Endothelial cell of umbilical vein (primary cell): Measurements from ENCODE around the gene TYRP1. TPM values are rescaled to one million over a fixed set of nuclear protein-coding genes. Genes with fewer than 3 reads are reported as not detected.

Source experiments
- BruUV-seq: library from RNA; stranded (reverse); fragments of 400-500 nt; replicated peaks from 2 replicates; lab custom pipeline; 2021; lab: Mats Ljungman, UMichigan
- CTCF ChIA-PET: fragments of 300-600, 350-600 bp; sonication (Branson Sonifier 250); formaldehyde crosslinking; loops from one replicate; lab custom pipeline; 2021; ENCODE audit warnings: antibody characterized with exemption, inconsistent platforms; lab: Charles Lee
- POLR2A ChIA-PET: fragments of 300-600, 350-600 bp; sonication (Branson Sonifier 250); formaldehyde crosslinking; loops from one replicate; lab custom pipeline; 2021; ENCODE audit warnings: antibody characterized with exemption, inconsistent platforms; lab: Charles Lee
- DNase-seq: peaks from one replicate; pipeline ENCODE4 v3.0.0-alpha.2; 2011; ENCODE audit warnings: low read depth, low spot score
- FAIRE-seq: peaks from 2 replicates; lab custom pipeline; 2011; peaks lifted over from hg19 to GRCh38; lab: Jason Lieb, UNC
- H2AFZ ChIP-seq: 2 replicates; pipeline ENCODE4 v1.6.0; 2012; ENCODE audit warnings: low read depth, low read length, control low read depth, inconsistent platforms
- H3K27ac ChIP-seq: 2 replicates; pipeline ENCODE4 v1.5.1; 2011; ENCODE audit warnings: low read depth, mild to moderate bottlenecking, control low read depth, low read length, moderate library complexity; ENCODE audit not compliant: insufficient read depth
- H3K27me3 ChIP-seq, 2 experiments: 2 replicates each; pipeline versions ENCODE4 v1.6.0 to v1.6.1; 2011; ENCODE audit warnings: low read length in 2 of 2, mixed read lengths in 1 of 2; ENCODE audit not compliant: control insufficient read depth in 2 of 2, insufficient read depth in 2 of 2
- H3K36me3 ChIP-seq, 2 experiments: 2 replicates in 1 of 2; 3 replicates in 1 of 2; pipeline ENCODE4 v1.5.1; 2011; ENCODE audit warnings: low read length in 2 of 2, mild to moderate bottlenecking in 1 of 2, moderate library complexity in 1 of 2; ENCODE audit not compliant: control insufficient read depth in 2 of 2, insufficient read depth in 2 of 2; ENCODE audit errors: extremely low read depth in 1 of 2
- H3K4me1 ChIP-seq: 3 replicates; pipeline ENCODE4 v1.5.1; 2011; ENCODE audit warnings: mild to moderate bottlenecking, low read length; ENCODE audit not compliant: control insufficient read depth, insufficient read depth; ENCODE audit errors: extremely low read depth
- H3K4me2 ChIP-seq: 2 replicates; pipeline ENCODE4 v1.6.1; 2011; ENCODE audit warnings: low read length, control low read depth, mixed read lengths; ENCODE audit not compliant: insufficient read depth
- H3K4me3 ChIP-seq, 3 experiments: fragments of 200-600 bp in 1 of 3; sonication (generic), shearing (Covaris generic) in 1 of 3; replicated peaks in 1 of 3; 2 replicates each; pipeline ENCODE4 v1.5.1; 2011 to 2016; ENCODE audit warnings: control low read depth in 3 of 3, low read length in 3 of 3, mild to moderate bottlenecking in 2 of 3, inconsistent platforms in 1 of 3, low read depth in 1 of 3, moderate library complexity in 1 of 3; ENCODE audit not compliant: insufficient read depth in 1 of 3
- H3K79me2 ChIP-seq: 2 replicates; pipeline ENCODE4 v1.6.0; 2012; ENCODE audit warnings: low read length, inconsistent platforms; ENCODE audit not compliant: control insufficient read depth, insufficient read depth
- H3K9ac ChIP-seq: replicated peaks from 2 replicates; pipeline ENCODE3; 2011; ENCODE audit warnings: low read length, control low read depth; ENCODE audit not compliant: insufficient read depth; ENCODE audit errors: extremely low read depth
- H3K9me1 ChIP-seq: replicated peaks from 3 replicates; pipeline ENCODE4 v1.6.0; 2011; ENCODE audit warnings: mild to moderate bottlenecking, low read length; ENCODE audit not compliant: control insufficient read depth, insufficient read depth; ENCODE audit errors: extremely low read depth
- H3K9me3 ChIP-seq: replicated peaks from 2 replicates; pipeline ENCODE4 v1.5.1; 2012; ENCODE audit warnings: low read length, inconsistent platforms; ENCODE audit not compliant: control insufficient read depth, insufficient read depth
- H4K20me1 ChIP-seq: replicated peaks from 2 replicates; pipeline ENCODE3; 2011; ENCODE audit warnings: mild to moderate bottlenecking, low read length; ENCODE audit not compliant: control insufficient read depth, insufficient read depth; ENCODE audit errors: extremely low read depth
- CTCF ChIP-seq, 2 donors: IDR thresholded peaks; 1 replicate in 1 of 2; 2 replicates in 1 of 2; pipeline ENCODE4 v1.5.1; 2011; ENCODE audit warnings: low read length in 2 of 2, mild to moderate bottlenecking in 2 of 2, moderate library complexity in 2 of 2, control low read depth in 1 of 2, inconsistent platforms in 1 of 2, low read depth in 1 of 2; ENCODE audit not compliant: insufficient read depth in 1 of 2; ENCODE audit errors: extremely low read depth in 1 of 2
- EZH2 ChIP-seq: IDR thresholded peaks from 2 replicates; pipeline ENCODE4 v1.6.1; 2012; ENCODE audit warnings: borderline replicate concordance, low read depth, mild to moderate bottlenecking, moderate library complexity, low read length, inconsistent platforms; ENCODE audit not compliant: severe bottlenecking
- FOS ChIP-seq: IDR thresholded peaks from 2 replicates; pipeline ENCODE4 v1.6.1; 2011; ENCODE audit warnings: mild to moderate bottlenecking, low read length, moderate library complexity, borderline replicate concordance; ENCODE audit not compliant: insufficient read depth
- GATA2 ChIP-seq: IDR thresholded peaks from 2 replicates; pipeline ENCODE4 v1.7.0; 2011; ENCODE audit warnings: low read depth, mild to moderate bottlenecking, moderate library complexity, mixed read lengths, low read length; ENCODE audit not compliant: insufficient read length, insufficient read depth
- JUN ChIP-seq: IDR thresholded peaks from 2 replicates; pipeline ENCODE4 v1.6.1; 2011; ENCODE audit warnings: borderline replicate concordance, low read depth; ENCODE audit not compliant: insufficient read length, insufficient read depth
- MAX ChIP-seq: IDR thresholded peaks from 2 replicates; pipeline ENCODE4 v1.6.1; 2011; ENCODE audit not compliant: insufficient read depth, insufficient read length
- MYC ChIP-seq: IDR thresholded peaks from one replicate; pipeline ENCODE4 v1.6.1; 2011; ENCODE audit warnings: mild to moderate bottlenecking, low read depth, low read length
- POLR2A ChIP-seq: IDR thresholded peaks from 2 replicates; pipeline ENCODE4 v1.6.1; 2012; ENCODE audit warnings: low read depth, mild to moderate bottlenecking, control low read depth, low read length
- POLR2AphosphoS5 ChIP-seq: IDR thresholded peaks from 2 replicates; pipeline ENCODE4 v1.6.1; 2012; ENCODE audit warnings: low read depth, mild to moderate bottlenecking, control low read depth, low read length, moderate library complexity; ENCODE audit not compliant: insufficient read depth
- dilution Hi-C: fragments of 300-500 bp; cut with MboI; formaldehyde crosslinking; loops from one replicate; pipeline ENCODE4 v1.15.0; 2019; ENCODE audit warnings: low sequenced_read_pairs; ENCODE audit not compliant: extremely low pct_ligation_motif_present
- intact Hi-C: fragments of 100-400 bp; cut with micrococcal nuclease; formaldehyde crosslinking; loops from one replicate; pipeline ENCODE4 v1.10.0; 2022
- polyA plus RNA-seq, 4 experiments: library from polyadenylated mRNA; depleted of rRNA in 3 of 4; stranded (reverse) in 3 of 4; unstranded in 1 of 4; fragments of >200 nt; gene quantifications; 2 replicates each; pipeline versions ENCODE4 v1.2.1 to v1.2.3, GENCODE V29; 2011 to 2012; ENCODE audit warnings: missing spikeins in 1 of 4
- total RNA-seq: library from RNA; stranded (reverse); gene quantifications from 2 replicates; pipeline ENCODE4 v1.2.3, GENCODE V29; 2021

The TYRP1 gene
- total and polyA plus RNA-seq, 2 donors (not counting 3 experiments of a cell fraction or from before 2014, with no cell fraction given): 0.63 TPM; not detected in 1

GRCh38 chr9:12684974-12685373, 8.2 kb upstream of the TYRP1 start:
- Histone ChIP-seq H4K20me1 (no peaks in the 10 kb centered on the region), H3K4me1 (peaks cover 16% of the 10 kb centered on the region), H3K4me3 (no peak overlapping the region), H3K79me2 (no peaks in the 10 kb centered on the region), H3K27ac (peak overlapping the region; percentile 46), H3K27me3 (no peaks in the 10 kb centered on the region), H3K9ac (no peak overlapping the region), H2AFZ (peak overlapping the region; percentile 33), H3K9me3 (no peaks in the 10 kb centered on the region), H3K4me2 (peak overlapping the region; percentile 34), H3K9me1 (no peaks in the 10 kb centered on the region), H3K36me3 (no peaks in the 10 kb centered on the region)
- BruUV-seq: no TSS peak
- FAIRE-seq (no peak), DNase-seq (peak; percentile 59)
- dilution Hi-C loops (no loop called here), intact Hi-C loops (no loop called here)
- POLR2A ChIA-PET: no interaction called here
- no peak for TF ChIP-seq CTCF (IDR thresholded peaks at IDR 0.05; ENCODE audit: extremely low read depth in 1 of 2, insufficient read depth in 1 of 2, low read depth in 1 of 2, low read length in 2 of 2)
- peak; percentile 80 for TF ChIP-seq GATA2
- peak; percentile 24 for TF ChIP-seq FOS
- CTCF ChIA-PET: interaction anchor here (1.1 to 2.1 kb wide), 2 partner anchors 14 to 45 kb away, joined by 3 to 5 read pairs; no protein-coding TSS in a partner anchor

GRCh38 chr9:12689233-12689632, 4.0 kb upstream of the TYRP1 start:
- Histone ChIP-seq H3K36me3 (no peaks in the 10 kb centered on the region), H4K20me1 (no peaks in the 10 kb centered on the region), H3K27ac (no peak overlapping the region), H3K27me3 (no peaks in the 10 kb centered on the region), H3K4me2 (no peak overlapping the region), H3K79me2 (no peaks in the 10 kb centered on the region), H3K4me3 (no peak overlapping the region), H3K4me1 (peaks cover 16% of the 10 kb centered on the region), H2AFZ (no peak overlapping the region), H3K9ac (no peak overlapping the region), H3K9me1 (no peaks in the 10 kb centered on the region), H3K9me3 (no peaks in the 10 kb centered on the region)
- BruUV-seq: no TSS peak
- DNase-seq (no peak), FAIRE-seq (no peak)
- ChIA-PET CTCF (interaction anchor here (1.5 kb wide), 1 partner anchor 10 kb away, joined by 4 read pairs; no protein-coding TSS in a partner anchor), POLR2A (no interaction called here)
- intact Hi-C loops (no loop called here), dilution Hi-C loops (no loop called here)
- TF ChIP-seq FOS (no peak), CTCF (IDR thresholded peaks at IDR 0.05; ENCODE audit: extremely low read depth in 1 of 2, insufficient read depth in 1 of 2, low read depth in 1 of 2, low read length in 2 of 2) (no peak), MYC (no peak), EZH2 (no peak), MAX (no peak), POLR2AphosphoS5 (no peak), POLR2A (no peak), JUN (no peak), GATA2 (no peak)
